WTC11 (cell line): ENCODE data around the gene TMCC1.

Experiments used
- AFF4 ChIP-seq: sonication (generic); formaldehyde crosslinking; IDR thresholded peaks from 2 replicates; pipeline ENCODE4 v1.8.1; 2023; ENCODE audit warnings: mild to moderate bottlenecking, missing genetic modification reagents, borderline replicate concordance
- ATF1 ChIP-seq: sonication (generic); formaldehyde crosslinking; IDR thresholded peaks from 2 replicates; pipeline ENCODE4 v1.8.1; 2023; ENCODE audit warnings: mild to moderate bottlenecking, moderate library complexity, missing genetic modification reagents
- ATF3 ChIP-seq: sonication (generic); formaldehyde crosslinking; conservative IDR thresholded peaks from 2 replicates; pipeline ENCODE4 v1.8.1; 2022; ENCODE audit warnings: mild to moderate bottlenecking, missing genetic modification reagents
- CTCF ChIP-seq: fragments of 200-600 bp; IDR thresholded peaks from 2 replicates; pipeline ENCODE4 v1.8.0; 2022; ENCODE audit warnings: antibody characterized with exemption
- E2F1 ChIP-seq: sonication (generic); formaldehyde crosslinking; IDR thresholded peaks from 2 replicates; pipeline ENCODE4 v1.8.0; 2022; ENCODE audit warnings: mild to moderate bottlenecking, missing genetic modification reagents
- ELF4 ChIP-seq: sonication (generic); formaldehyde crosslinking; IDR thresholded peaks from 2 replicates; pipeline ENCODE4 v1.8.1; 2022; ENCODE audit warnings: low read depth, mild to moderate bottlenecking, moderate library complexity, missing genetic modification reagents
- FOXJ3 ChIP-seq: sonication (generic); formaldehyde crosslinking; IDR thresholded peaks from 2 replicates; pipeline ENCODE4 v1.9.0; 2021; ENCODE audit warnings: missing genetic modification reagents, mild to moderate bottlenecking, borderline replicate concordance
- MAX ChIP-seq: sonication (generic); formaldehyde crosslinking; IDR thresholded peaks from 2 replicates; pipeline ENCODE4 v1.8.0; 2022; ENCODE audit warnings: mild to moderate bottlenecking, missing genetic modification reagents
- MXD4 ChIP-seq: fragments of 250-450 bp; sonication (Bioruptor Pico); IDR thresholded peaks from 2 replicates; pipeline ENCODE4 v1.8.0; 2021; ENCODE audit warnings: mild to moderate bottlenecking, moderate library complexity, borderline replicate concordance
- SMAD3 ChIP-seq: sonication (generic); formaldehyde crosslinking; IDR thresholded peaks from 2 replicates; pipeline ENCODE4 v1.8.0; 2022; ENCODE audit warnings: missing genetic modification reagents, mild to moderate bottlenecking, borderline replicate concordance
- TEAD4 ChIP-seq: sonication (generic); formaldehyde crosslinking; IDR thresholded peaks from 2 replicates; pipeline ENCODE4 v1.8.0; 2022; ENCODE audit warnings: mild to moderate bottlenecking, missing genetic modification reagents
- ZNF396 ChIP-seq: fragments of 250-450 bp; sonication (Bioruptor Pico); IDR thresholded peaks from 2 replicates; pipeline ENCODE4 v1.8.0; 2021; ENCODE audit warnings: mild to moderate bottlenecking, moderate library complexity, borderline replicate concordance
- ZNF512 ChIP-seq: sonication (generic); formaldehyde crosslinking; IDR thresholded peaks from 2 replicates; pipeline ENCODE4 v1.8.1; 2022; ENCODE audit warnings: missing genetic modification reagents, borderline replicate concordance

GRCh38 chr3:129601713-129602112, 291.8 kb downstream of the TMCC1 start:
- TF ChIP-seq FOXJ3 (CRISPR knock-in tag) = no peak
- TF ChIP-seq CTCF = no peak
- TF ChIP-seq SMAD3 (CRISPR knock-in tag) = no peak
- TF ChIP-seq ATF3 (CRISPR knock-in tag) = no peak
- no peak for TF ChIP-seq TEAD4
- TF ChIP-seq E2F1 (CRISPR knock-in tag) = no peak
- TF ChIP-seq ZNF396 (CRISPR knock-in tag) = no peak
- no peak for TF ChIP-seq MXD4 (CRISPR knock-in tag)
- TF ChIP-seq ATF1 (CRISPR knock-in tag) = no peak
- TF ChIP-seq MAX (CRISPR knock-in tag) = no peak
- TF ChIP-seq ELF4 = no peak
- TF ChIP-seq ZNF512 (CRISPR knock-in tag) = no peak
- TF ChIP-seq AFF4 (CRISPR knock-in tag) = no peak
